DMS153 treated with DMSO at 0.1 percent for 48 hours (cell line): ENCODE results near the gene PRKAG2.
A peak's percentile ranks its signal among the peaks of the same experiment; 100 is the strongest.

ENCODE experiments used
- DNase-seq: peaks from one replicate; lab custom pipeline; 2025; ENCODE audit not compliant: unreplicated experiment; lab: John Stamatoyannopoulos, UW

Gene PRKAG2

DNA sequence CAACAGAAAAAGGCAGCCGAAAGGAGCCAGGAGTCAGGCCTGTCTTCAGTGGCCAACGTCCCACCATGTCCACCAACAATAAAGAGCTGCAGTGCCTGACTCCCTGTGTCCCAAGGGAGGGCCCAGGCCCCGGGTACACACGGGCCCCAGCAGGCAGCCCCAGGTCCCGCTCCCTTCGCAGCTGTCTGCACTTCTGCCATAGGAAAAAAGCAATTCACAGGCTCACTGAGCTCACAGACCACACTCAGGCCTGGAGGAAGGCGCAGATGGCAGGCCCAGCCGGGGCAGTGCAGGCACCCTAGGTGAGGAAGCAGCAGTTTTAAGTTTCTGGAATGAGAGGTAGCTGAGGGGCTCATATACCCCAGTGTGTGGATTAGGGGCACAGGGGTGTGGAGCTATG is 100.5 kb downstream of the PRKAG2 start:
- DNase-seq = no peak

GRCh38 chr7:151775547-151776443 is 101.1 kb downstream of the PRKAG2 start:
- DNase-seq = no peak

GRCh38 chr7:151774951-151775350 is 102.0 kb downstream of the PRKAG2 start:
- DNase-seq = no peak

DNA sequence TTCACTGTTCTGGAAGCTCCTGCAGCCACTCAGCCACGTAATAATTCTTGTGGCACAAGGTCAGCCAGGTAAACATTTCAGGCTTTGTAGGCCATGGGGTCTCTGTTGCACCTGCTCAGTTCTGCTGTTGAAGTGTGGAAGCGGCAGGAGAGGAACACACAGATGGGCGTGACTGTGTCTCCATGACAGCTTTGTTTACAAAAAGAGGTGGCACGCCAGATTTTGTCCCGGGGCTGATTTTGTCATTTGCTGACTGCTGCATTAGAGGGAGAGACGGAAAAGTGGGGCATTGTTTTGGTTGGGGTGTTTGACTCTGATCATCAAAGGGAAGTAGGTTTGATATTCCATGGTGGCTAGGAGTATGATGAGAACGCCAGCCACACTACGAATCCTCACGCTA is 103.1 kb downstream of the PRKAG2 start:
- DNase-seq = peak; percentile 6

DNA sequence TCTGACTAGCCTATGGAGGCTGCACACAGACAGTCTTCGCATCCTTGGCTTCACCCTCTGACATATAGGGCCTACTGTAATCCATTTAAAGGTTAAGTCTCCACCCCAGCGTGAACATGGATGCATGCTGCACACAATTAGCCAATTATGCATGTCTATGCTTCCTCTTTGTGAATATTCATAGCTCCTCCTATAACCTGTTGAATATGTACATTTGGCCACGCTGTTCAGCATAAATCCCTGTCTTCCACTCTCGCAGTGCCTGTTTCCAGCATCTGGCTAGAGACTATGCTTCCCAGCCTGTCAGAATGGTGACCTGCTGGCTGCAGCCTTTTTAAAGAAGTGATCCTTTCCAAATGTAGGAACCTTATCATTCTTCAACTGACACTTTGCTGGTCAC is 106.7 kb downstream of the PRKAG2 start:
- no peak for DNase-seq

DNA sequence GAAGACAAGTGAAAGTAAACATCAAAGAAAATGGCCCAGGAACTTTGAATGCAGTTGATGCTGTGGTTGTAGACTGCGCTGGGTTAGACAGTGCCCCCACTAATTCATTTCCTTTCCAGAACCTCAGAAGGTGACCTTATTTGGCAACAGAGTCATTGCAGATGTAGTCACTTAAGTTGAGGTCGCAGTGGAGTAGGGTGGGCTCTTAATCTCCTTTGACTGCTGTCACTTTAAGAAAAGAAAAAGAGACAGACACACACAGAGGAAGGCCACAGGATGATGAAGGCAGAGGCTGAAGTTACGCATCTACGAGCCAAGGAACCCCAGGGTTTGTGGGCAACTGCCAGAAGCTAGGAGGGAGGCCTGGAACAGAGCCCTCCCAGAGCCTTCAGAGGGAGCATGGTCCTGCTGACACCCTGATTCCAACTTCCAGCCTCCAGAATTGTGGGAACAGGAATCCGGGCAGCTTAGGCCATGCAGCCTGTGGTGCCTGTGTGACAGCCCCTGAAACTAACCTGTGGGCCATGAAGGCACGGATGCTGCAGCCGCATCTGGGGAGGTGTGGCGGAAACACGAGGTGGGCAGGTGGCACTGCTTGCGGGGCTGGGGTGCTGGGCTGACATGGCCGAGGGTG is 107.6 kb downstream of the PRKAG2 start:
- DNase-seq = no peak

DNA sequence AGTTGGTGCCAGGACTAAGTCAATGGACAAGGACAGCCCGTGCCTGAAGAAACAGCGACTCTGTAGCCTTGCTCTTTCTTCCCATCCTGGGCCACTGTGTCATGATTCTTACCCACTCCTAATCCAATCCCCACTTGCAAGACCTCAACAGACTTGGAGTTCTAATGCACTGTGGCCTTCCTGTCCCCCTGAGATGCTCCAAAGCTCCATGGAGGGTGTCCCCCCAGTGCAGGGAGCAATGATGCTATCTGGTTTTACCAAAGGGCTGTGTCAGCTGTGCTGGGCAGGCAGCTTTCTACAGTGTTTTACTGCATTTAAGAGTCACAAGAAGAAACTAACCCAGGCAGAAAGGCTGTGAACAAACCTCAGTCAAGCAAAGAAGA is 108.1 kb downstream of the PRKAG2 start:
- DNase-seq = no peak

DNA sequence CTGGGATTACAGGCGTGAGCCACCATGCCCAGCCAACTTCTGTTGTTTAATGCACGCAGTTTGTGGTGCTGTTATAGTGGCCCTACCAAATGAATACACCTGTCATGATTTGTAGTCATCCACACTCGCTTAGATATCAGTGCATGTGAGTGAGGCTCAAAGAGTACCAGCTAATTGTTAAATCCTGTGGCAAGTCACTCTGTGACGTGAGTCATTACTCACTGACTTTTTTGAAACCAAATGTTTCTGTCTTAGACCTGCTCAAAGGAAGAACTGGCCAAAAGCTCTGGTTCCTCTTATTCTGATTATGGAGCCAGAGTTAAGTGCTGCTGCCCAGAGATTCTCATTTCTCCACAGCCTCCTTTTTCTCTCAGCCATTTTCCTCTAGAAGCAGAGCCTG is 109.4 kb downstream of the PRKAG2 start:
- no peak for DNase-seq

GRCh38 chr7:151764056-151764920 is 112.6 kb downstream of the PRKAG2 start:
- no peak for DNase-seq

DNA sequence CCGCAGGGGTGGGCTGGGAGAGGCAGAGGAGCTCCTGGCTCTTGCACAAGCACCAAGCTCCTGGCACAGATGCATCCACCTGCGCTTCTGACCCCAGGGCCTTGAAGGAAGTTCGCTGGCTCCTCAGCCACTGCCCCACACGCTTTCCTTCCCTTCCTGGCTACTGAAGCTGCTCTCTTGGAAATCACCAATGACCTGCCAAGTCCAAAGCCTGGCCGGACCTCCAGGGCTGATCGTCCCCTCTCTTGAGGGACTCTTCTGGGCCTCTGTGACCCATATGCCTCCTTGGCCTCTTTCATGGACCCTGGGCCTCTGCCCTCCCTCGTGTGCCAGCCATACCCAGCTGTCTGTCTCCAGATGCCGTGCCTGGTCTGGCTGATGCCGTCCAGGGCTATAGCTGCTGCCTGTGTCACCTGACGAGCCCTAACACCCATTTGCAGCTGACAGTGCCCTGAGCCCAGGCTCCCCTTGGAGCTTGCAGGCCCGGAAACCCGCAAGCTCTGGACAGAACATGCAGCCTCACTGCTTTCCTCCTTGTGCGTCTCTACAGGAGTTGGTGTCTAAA is 113.4 kb downstream of the PRKAG2 start:
- DNase-seq = no peak

DNA sequence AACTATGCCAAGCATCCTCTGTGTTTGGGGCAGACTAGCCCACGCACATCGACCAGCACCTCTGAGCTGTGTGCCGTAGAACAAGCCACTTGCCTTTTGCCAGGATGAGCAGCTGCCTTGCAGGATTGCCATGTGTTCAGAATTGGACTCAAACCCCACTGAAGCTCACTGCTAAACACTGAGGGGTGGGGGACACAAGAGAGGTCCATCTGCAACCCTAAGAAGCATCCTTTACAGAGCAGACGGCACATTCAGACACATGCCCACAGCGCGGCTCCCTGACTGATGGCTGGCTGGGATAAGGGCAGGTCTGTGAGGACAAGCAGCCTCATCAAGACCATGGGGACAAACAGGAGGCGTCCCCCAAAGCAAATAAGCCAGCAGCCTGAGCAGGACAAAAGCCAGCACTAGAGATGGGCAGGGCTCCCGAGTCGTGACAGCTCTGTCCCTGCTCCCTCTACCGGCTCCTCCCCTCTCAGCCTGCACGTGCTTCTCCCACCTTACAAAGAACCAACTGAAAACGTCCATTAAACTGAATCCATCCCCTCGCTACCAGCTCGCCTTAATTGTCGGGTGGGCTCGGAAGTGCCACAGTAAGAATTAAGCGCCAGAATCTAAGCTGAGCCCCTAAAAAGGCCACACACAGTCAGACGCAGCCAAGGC is 114.2 kb downstream of the PRKAG2 start:
- no peak for DNase-seq

- no peak for DNase-seq
Measured at GRCh38 chr7:151761957-151762356, 115.0 kb downstream of the PRKAG2 start.

GRCh38 chr7:151761231-151761630 is 115.7 kb downstream of the PRKAG2 start:
- DNase-seq = no peak

GRCh38 chr7:151759591-151760042 is 117.3 kb downstream of the PRKAG2 start:
- DNase-seq = peak; percentile 10

DNA sequence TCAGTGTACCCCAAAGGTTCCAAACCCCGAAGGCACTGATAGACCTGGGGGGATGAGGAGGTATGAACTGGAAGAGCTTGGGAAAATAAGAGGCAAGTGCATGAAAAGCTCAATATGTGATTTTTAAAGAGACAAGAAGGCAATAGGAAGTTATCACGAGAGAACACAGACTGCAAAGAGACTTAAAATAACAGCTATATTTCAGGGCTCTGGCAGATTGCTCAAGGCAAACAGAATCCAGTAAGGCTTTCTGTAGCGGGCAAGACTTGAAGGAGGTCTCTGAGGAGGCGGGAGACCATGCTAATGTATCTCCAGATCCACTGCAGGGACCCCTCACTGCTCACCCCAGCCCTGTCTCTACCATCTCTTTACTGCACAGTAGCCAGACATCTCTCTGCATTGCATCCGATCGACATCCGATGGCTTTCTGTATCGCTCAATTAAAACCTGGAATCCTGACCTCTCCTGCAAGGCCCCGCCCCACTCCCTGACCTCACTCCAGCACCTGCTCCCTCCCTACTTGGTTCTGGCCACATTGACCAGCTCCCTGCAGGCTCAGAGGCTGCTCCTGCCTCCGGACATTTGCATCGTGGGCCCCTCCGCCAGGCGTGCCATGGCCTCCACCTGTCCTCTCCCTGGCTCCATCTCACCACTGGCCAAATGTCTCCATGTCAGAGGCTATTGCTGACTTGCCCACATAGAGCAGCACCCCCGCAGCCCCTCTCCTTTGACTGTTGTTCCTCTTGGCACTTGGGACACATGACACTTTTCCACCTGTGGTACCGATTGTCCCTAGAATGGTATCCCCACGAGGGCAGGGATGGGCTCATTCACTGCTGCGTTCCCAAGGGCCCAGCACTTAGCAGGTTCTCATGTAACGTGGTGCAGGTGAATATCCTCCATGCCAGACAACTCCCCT is 118.0 kb downstream of the PRKAG2 start:
- no peak for DNase-seq

- no peak for DNase-seq
Measured at GRCh38 chr7:151757274-151757673, 119.6 kb downstream of the PRKAG2 start.

GRCh38 chr7:151756866-151757265 is 120.0 kb downstream of the PRKAG2 start:
- DNase-seq = no peak

GRCh38 chr7:151756076-151756731 is 120.7 kb downstream of the PRKAG2 start:
- DNase-seq = no peak
